ENCODE results near the gene CBFB.
A peak's percentile ranks its signal among the peaks of the same experiment; 100 is the strongest.

CBFB gene

DNA sequence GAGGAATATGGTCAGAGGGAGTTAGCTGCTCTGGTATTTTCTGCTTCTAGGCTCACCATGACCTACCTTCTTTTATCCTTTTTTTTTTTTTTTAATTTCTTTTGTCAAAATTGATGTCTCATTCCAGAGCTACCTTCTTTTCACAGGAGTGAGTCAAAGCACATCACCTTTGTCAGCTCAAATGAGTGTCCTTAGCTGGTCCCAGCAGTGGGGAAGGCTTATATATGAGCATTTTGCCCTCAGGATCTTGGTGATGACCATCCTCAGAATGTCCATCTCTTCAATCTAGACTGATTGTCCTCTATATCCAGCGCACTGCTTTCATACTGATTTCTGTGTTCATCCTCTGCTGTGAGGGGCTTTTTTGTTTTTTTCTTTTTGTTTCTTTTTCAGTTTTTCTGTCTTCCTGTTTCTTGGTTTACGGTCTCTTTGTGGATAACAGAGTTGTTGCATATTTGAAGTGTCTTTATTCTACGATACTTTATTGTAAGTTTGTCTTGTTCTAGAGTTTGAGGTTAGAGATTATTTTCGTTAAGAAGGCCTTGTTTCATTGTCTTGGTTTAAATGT is 24.9 kb downstream of the CBFB start:
- Mint-ChIP-seq H3K36me3 (peaks cover 73% of the 10 kb centered on the region), H3K9me3 (no peaks in the 10 kb centered on the region), H3K27ac (peak overlapping the region; percentile 84), H3K4me1 (peaks cover 46% of the 10 kb centered on the region), H3K4me3 (peak overlapping the region; percentile 65)
- ATAC-seq (peak; percentile 48), DNase-seq (ENCODE audit: low spot score in 2 of 2) (peak in 1 of 2 donors; percentile 52)

DNA sequence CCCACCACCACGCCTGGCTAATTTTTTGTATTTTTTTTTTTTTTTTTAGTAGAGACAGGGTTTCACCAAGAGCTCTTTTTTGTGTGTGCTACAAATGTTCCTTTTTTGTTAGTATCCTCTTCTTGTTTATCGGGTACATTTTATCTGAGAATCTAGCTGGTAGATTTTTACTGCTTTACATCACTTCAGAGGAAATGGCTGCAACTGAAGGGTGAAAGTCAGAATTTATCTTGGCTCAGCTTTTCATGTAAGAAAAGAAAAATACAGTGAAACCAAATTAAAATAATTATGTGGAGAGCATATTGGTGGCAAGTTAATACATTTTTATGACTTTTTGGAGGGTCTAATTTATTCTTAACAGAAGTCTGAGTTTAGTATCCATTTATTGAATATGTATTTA is 26.0 kb downstream of the CBFB start:
- H3K36me3 Mint-ChIP-seq: peaks cover 71% of the 10 kb centered on the region
- peaks cover 52% of the 10 kb centered on the region for H3K4me1 Mint-ChIP-seq
- no peaks in the 10 kb centered on the region for H3K9me3 Mint-ChIP-seq
- H3K27ac Mint-ChIP-seq: peak overlapping the region; percentile 84
- H3K4me3 Mint-ChIP-seq: peak overlapping the region; percentile 65
- DNase-seq (ENCODE audit: low spot score in 2 of 2) (no peak), ATAC-seq (no peak)

GRCh38 chr16:67055712-67056487 is 27.0 kb downstream of the CBFB start:
- Mint-ChIP-seq H3K9me3 (no peaks in the 10 kb centered on the region), H3K4me3 (peak overlapping the region; percentile 65), H3K27ac (peak overlapping the region; percentile 84), H3K36me3 (peaks cover 81% of the 10 kb centered on the region), H3K4me1 (peaks cover 54% of the 10 kb centered on the region)
- ATAC-seq (peak; percentile 96), DNase-seq (ENCODE audit: low spot score in 2 of 2) (no peak)

DNA sequence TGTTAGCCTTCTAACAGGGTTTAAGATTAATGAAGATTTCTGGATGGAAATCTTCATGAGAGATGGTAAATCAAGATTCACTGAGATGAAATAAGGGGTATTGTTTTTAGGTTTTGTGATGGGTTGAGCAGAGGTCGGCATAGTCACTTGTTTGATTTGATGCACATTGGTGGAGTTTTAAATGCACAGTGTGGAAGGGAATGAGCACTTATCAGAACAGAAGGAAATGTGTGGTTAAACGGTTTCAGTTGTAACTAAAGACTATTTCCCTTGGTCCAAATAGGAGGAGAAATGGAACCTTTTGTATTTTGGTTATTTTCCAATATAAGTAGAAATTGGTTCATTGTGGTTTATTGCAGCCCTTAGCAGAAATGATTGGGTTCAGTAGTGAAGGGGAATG is 34.1 kb downstream of the CBFB start:
- H3K4me1 Mint-ChIP-seq: peaks cover 16% of the 10 kb centered on the region

GRCh38 chr16:67068212-67068753 is 39.3 kb downstream of the CBFB start:
- Mint-ChIP-seq H3K27ac (no peak overlapping the region), H3K4me1 (peaks cover 8% of the 10 kb centered on the region), H3K4me3 (no peak overlapping the region), H3K36me3 (peaks cover 96% of the 10 kb centered on the region), H3K9me3 (no peaks in the 10 kb centered on the region)
- no peak for DNase-seq (ENCODE audit: low spot score in 2 of 2)
- ATAC-seq: no peak

More for the DNA sequence above, 34.1 kb downstream of the CBFB start:
- H3K36me3 Mint-ChIP-seq: peaks cover 88% of the 10 kb centered on the region
- ATAC-seq (no peak), DNase-seq (ENCODE audit: low spot score in 2 of 2) (no peak)
- no peak overlapping the region for H3K4me3 Mint-ChIP-seq
- no peak overlapping the region for H3K27ac Mint-ChIP-seq
- H3K9me3 Mint-ChIP-seq: no peaks in the 10 kb centered on the region

GRCh38 chr16:67071476-67072048 is 42.6 kb downstream of the CBFB start:
- H3K4me1 Mint-ChIP-seq: peaks cover 8% of the 10 kb centered on the region
- no peak overlapping the region for H3K4me3 Mint-ChIP-seq
- H3K27ac Mint-ChIP-seq: peak overlapping the region; percentile 69
- H3K36me3 Mint-ChIP-seq: peaks cover 98% of the 10 kb centered on the region
- H3K9me3 Mint-ChIP-seq: no peaks in the 10 kb centered on the region
- ATAC-seq (no peak), DNase-seq (ENCODE audit: low spot score in 2 of 2) (no peak)

DNA sequence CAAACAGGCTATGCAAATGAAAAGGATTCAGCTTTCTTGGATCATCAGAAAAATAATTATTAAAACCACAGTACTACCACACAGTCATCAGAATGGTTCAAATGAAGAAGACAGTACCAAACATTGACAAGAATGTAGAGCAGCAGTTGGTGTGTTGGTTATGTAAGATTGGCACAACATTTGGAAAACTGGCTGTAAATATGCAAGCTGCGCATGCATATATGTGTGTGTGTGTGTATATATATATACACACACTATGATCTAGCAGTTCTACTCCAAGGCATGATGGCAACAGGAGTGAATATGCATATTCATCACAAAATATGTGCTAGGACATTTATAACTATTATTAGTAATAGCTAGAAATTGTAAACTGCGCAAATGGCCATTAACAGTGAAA is 46.4 kb downstream of the CBFB start:
- no peaks in the 10 kb centered on the region for H3K9me3 Mint-ChIP-seq
- no peak for DNase-seq (ENCODE audit: low spot score in 2 of 2)
- peaks cover 7% of the 10 kb centered on the region for H3K4me1 Mint-ChIP-seq
- ATAC-seq: no peak
- H3K4me3 Mint-ChIP-seq: no peak overlapping the region
- H3K27ac Mint-ChIP-seq: no peak overlapping the region
- H3K36me3 Mint-ChIP-seq: peaks cover 95% of the 10 kb centered on the region

- Mint-ChIP-seq H3K36me3 (peaks cover 95% of the 10 kb centered on the region), H3K4me1 (peaks cover 16% of the 10 kb centered on the region), H3K4me3 (no peak overlapping the region), H3K9me3 (no peaks in the 10 kb centered on the region), H3K27ac (no peak overlapping the region)
- DNase-seq (ENCODE audit: low spot score in 2 of 2): no peak
- ATAC-seq: no peak
Measured at GRCh38 chr16:67077871-67078270, 48.9 kb downstream of the CBFB start.

GRCh38 chr16:67082100-67082499 is 53.2 kb downstream of the CBFB start:
- Mint-ChIP-seq H3K9me3 (no peaks in the 10 kb centered on the region), H3K4me1 (peaks cover 22% of the 10 kb centered on the region), H3K36me3 (peaks cover 96% of the 10 kb centered on the region), H3K4me3 (no peak overlapping the region), H3K27ac (no peak overlapping the region)
- no peak for ATAC-seq
- DNase-seq (ENCODE audit: low spot score in 2 of 2): no peak

DNA sequence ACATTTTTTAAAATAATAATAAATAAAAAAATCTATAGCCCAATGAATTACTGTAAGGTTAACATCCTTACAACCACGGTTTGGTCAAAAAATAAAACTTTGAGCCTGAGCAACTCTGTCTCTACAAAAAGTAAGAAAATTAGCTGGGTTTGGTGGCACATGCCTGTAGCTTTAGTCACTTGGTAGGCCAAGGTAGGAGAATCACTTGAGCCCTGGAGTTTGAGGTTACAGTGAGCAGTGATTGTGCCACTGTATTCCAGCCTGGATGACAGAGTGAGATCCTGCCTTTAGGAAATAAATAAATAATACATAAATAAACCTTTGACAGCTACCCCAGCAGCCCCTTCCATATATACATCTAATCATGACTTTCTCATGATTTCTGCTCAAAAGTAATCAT is 53.9 kb downstream of the CBFB start:
- no peak overlapping the region for H3K4me3 Mint-ChIP-seq
- no peak for ATAC-seq
- peaks cover 22% of the 10 kb centered on the region for H3K4me1 Mint-ChIP-seq
- H3K27ac Mint-ChIP-seq: no peak overlapping the region
- DNase-seq (ENCODE audit: low spot score in 2 of 2): no peak
- peaks cover 95% of the 10 kb centered on the region for H3K36me3 Mint-ChIP-seq
- no peaks in the 10 kb centered on the region for H3K9me3 Mint-ChIP-seq

DNA sequence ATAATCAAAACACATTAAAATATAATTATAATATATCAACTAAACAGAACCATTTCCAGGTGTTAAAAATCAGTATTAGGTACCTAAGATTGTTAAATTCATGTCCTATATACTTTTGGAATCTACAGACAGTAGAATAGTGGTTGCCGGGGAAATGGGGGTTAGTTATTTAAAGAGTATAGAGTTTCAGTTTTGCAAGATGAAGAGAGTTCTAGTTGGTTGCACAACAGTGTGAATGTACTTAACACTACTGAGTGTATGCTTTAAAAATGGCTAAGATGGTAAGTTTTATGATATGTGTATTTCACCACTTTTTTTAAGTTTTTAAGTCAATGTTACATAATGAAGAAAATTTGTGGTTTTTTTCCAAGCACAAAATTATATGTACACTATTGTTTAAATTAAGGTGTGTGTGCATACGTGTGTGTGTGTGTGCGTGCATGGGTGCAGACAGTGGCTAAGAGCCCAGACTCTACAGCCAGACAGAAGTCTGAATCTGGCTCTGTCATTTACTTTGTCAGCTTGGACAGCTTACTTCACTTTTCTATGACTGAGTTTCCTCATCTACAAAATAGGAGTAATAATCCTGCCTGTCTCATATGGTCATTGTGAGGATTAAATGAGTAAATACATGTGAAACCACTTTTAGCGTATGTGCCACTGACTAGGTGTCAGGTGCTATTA is 55.5 kb downstream of the CBFB start:
- ATAC-seq: no peak
- peaks cover 94% of the 10 kb centered on the region for H3K36me3 Mint-ChIP-seq

DNA sequence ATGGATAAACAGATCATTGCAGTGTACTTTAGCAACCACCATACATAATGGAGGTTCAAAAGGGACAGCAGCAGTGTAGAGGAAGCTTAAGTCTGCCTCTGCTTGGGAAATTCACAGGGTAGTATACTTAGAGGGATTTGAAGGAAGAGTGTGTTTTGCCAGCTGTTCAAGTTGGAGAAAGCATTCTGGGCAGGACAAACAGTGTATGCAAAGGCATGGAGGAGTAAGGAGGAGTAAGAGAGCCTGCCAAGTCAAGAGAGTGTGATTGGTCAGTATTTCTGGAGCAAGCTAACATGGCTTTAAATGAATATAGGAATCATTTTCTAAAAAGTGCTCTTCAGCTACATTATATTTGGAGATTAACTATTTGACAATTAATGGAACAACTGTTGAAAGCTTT is 57.9 kb downstream of the CBFB start:
- DNase-seq (ENCODE audit: low spot score in 2 of 2): no peak
- no peaks in the 10 kb centered on the region for H3K9me3 Mint-ChIP-seq
- H3K27ac Mint-ChIP-seq: no peak overlapping the region
- H3K4me3 Mint-ChIP-seq: no peak overlapping the region
- peaks cover 96% of the 10 kb centered on the region for H3K36me3 Mint-ChIP-seq
- peaks cover 7% of the 10 kb centered on the region for H3K4me1 Mint-ChIP-seq
- no peak for ATAC-seq

More for the DNA sequence above, 55.5 kb downstream of the CBFB start:
- Mint-ChIP-seq H3K9me3 (no peaks in the 10 kb centered on the region), H3K27ac (no peak overlapping the region), H3K4me3 (no peak overlapping the region), H3K4me1 (peaks cover 22% of the 10 kb centered on the region)
- DNase-seq (ENCODE audit: low spot score in 2 of 2): no peak

GRCh38 chr16:67087291-67087690 is 58.3 kb downstream of the CBFB start:
- H3K4me1 Mint-ChIP-seq: peaks cover 11% of the 10 kb centered on the region
- H3K4me3 Mint-ChIP-seq: no peak overlapping the region
- DNase-seq (ENCODE audit: low spot score in 2 of 2): no peak

GRCh38 chr16:67087803-67088202 is 58.9 kb downstream of the CBFB start:
- H3K9me3 Mint-ChIP-seq: no peaks in the 10 kb centered on the region
- H3K36me3 Mint-ChIP-seq: peaks cover 96% of the 10 kb centered on the region
- ATAC-seq: no peak
- peaks cover 11% of the 10 kb centered on the region for H3K4me1 Mint-ChIP-seq
- H3K4me3 Mint-ChIP-seq: no peak overlapping the region
- no peak for DNase-seq (ENCODE audit: low spot score in 2 of 2)
- no peak overlapping the region for H3K27ac Mint-ChIP-seq

More at GRCh38 chr16:67087291-67087690, 58.3 kb downstream of the CBFB start:
- no peak for ATAC-seq
- Mint-ChIP-seq H3K27ac (no peak overlapping the region), H3K9me3 (no peaks in the 10 kb centered on the region), H3K36me3 (peaks cover 96% of the 10 kb centered on the region)

DNA sequence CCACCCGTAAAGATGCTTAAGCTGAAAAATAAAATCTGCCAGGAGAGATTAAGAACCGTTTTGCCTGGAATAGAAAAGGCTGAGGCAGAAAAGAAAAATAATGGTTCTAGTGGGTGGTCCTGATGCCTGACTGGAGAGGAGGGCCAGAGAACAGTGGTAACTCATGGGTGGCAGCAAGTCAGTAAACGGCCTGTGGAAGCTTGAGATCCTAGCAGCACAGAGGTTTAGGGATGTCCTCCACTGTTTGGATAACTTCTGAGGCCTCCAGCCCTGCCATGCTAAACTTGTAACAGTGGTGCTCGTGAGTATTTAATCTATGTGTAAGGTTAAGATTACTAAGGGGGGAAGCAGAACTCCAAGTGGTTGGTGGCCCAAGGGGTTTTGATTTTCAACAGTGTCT is 59.6 kb downstream of the CBFB start:
- DNase-seq (ENCODE audit: low spot score in 2 of 2) (no peak), ATAC-seq (no peak)
- H3K36me3 Mint-ChIP-seq: peaks cover 96% of the 10 kb centered on the region
- no peaks in the 10 kb centered on the region for H3K9me3 Mint-ChIP-seq
- no peak overlapping the region for H3K4me3 Mint-ChIP-seq
- H3K27ac Mint-ChIP-seq: no peak overlapping the region
- peaks cover 11% of the 10 kb centered on the region for H3K4me1 Mint-ChIP-seq
